Liver (tissue), 9 donors: ENCODE data around the gene HCN2. TPM values are rescaled to one million over a fixed set of nuclear protein-coding genes. Genes with fewer than 3 reads are reported as not detected.

Experiments
- DNase-seq: peaks from one replicate; pipeline ENCODE4 v3.0.0-alpha.2; 2017; ENCODE audit warnings: low spot score
- H3K27ac ChIP-seq, 2 donors: one replicate each; pipeline ENCODE4 v1.7.0; 2013; ENCODE audit warnings: inconsistent platforms in 2 of 2, low read length in 2 of 2, control low read depth in 1 of 2, low read depth in 1 of 2, mild to moderate bottlenecking in 1 of 2
- H3K27me3 ChIP-seq, 4 donors: one replicate each; pipeline versions ENCODE4 v1.6.1 to v1.7.0; 2013; ENCODE audit warnings: low read length in 3 of 4, inconsistent platforms in 1 of 4, mild to moderate bottlenecking in 1 of 4, moderate library complexity in 1 of 4; ENCODE audit not compliant: control insufficient read depth in 4 of 4, insufficient read depth in 4 of 4
- H3K36me3 ChIP-seq, 4 donors: one replicate each; pipeline versions ENCODE4 v1.6.1 to v1.7.0; 2013; ENCODE audit warnings: low read length in 3 of 4, mild to moderate bottlenecking in 3 of 4, low read depth in 1 of 4, moderate library complexity in 1 of 4; ENCODE audit not compliant: control insufficient read depth in 4 of 4, insufficient read depth in 3 of 4
- H3K4me1 ChIP-seq, 4 donors: one replicate each; pipeline versions ENCODE4 v1.6.1 to v1.7.0; 2013; ENCODE audit warnings: low read length in 3 of 4, mild to moderate bottlenecking in 3 of 4, moderate library complexity in 1 of 4; ENCODE audit not compliant: control insufficient read depth in 4 of 4, insufficient read depth in 4 of 4
- H3K4me3 ChIP-seq, 3 donors: one replicate each; pipeline versions ENCODE4 v1.6.1 to v1.7.0; 2013; ENCODE audit warnings: low read length in 3 of 3, control low read depth in 1 of 3, low read depth in 1 of 3, mild to moderate bottlenecking in 1 of 3
- H3K9ac ChIP-seq, 2 donors: one replicate each; pipeline ENCODE4 v1.7.0; 2013; ENCODE audit warnings: low read length in 2 of 2, mild to moderate bottlenecking in 2 of 2, moderate library complexity in 2 of 2, control low read depth in 1 of 2, low read depth in 1 of 2
- H3K9me3 ChIP-seq, 4 donors: one replicate each; pipeline versions ENCODE4 v1.6.1 to v1.7.0; 2013; ENCODE audit warnings: low read length in 3 of 4; ENCODE audit not compliant: control insufficient read depth in 4 of 4
- ATF3 ChIP-seq: IDR thresholded peaks from 2 replicates; pipeline ENCODE4 v1.6.1; 2016; ENCODE audit warnings: antibody characterized with exemption
- EGR1 ChIP-seq, 2 donors: IDR thresholded peaks; 2 replicates each; pipeline ENCODE4 v1.6.1; 2016 to 2018; ENCODE audit warnings: antibody characterized with exemption in 2 of 2, low read depth in 2 of 2
- FOXA1 ChIP-seq: IDR thresholded peaks from 2 replicates; pipeline ENCODE4 v1.6.1; 2016; ENCODE audit warnings: antibody characterized with exemption
- FOXA2 ChIP-seq: IDR thresholded peaks from 2 replicates; pipeline ENCODE4 v1.6.1; 2016; ENCODE audit warnings: antibody characterized with exemption
- GABPA ChIP-seq, 2 donors: IDR thresholded peaks in 1 of 2; conservative IDR thresholded peaks in 1 of 2; 2 replicates each; pipeline ENCODE4 v1.6.1; 2016; ENCODE audit warnings: antibody characterized with exemption in 2 of 2, mild to moderate bottlenecking in 1 of 2, moderate library complexity in 1 of 2
- HNF4A ChIP-seq, 2 donors: conservative IDR thresholded peaks; 2 replicates each; pipeline ENCODE4 v1.6.1; 2016; ENCODE audit warnings: antibody characterized with exemption in 2 of 2, mild to moderate bottlenecking in 2 of 2
- HNF4G ChIP-seq: IDR thresholded peaks from 2 replicates; pipeline ENCODE4 v1.6.1; 2016; ENCODE audit warnings: antibody characterized with exemption
- JUND ChIP-seq, 2 donors: IDR thresholded peaks; 2 replicates each; pipeline ENCODE4 v1.6.1; 2016; ENCODE audit warnings: antibody characterized with exemption in 2 of 2
- MAX ChIP-seq: IDR thresholded peaks from 2 replicates; pipeline ENCODE4 v1.6.1; 2016; ENCODE audit warnings: antibody characterized with exemption
- NR2F2 ChIP-seq: IDR thresholded peaks from 2 replicates; pipeline ENCODE4 v1.6.1; 2016; ENCODE audit warnings: antibody characterized with exemption
- RAD21 ChIP-seq, 2 donors: IDR thresholded peaks; 2 replicates each; pipeline ENCODE4 v1.6.1; 2016; ENCODE audit warnings: antibody characterized with exemption in 2 of 2, mild to moderate bottlenecking in 2 of 2
- RXRA ChIP-seq, 2 donors: IDR thresholded peaks; 2 replicates each; pipeline ENCODE4 v1.6.1; 2017 to 2018; ENCODE audit warnings: antibody characterized with exemption in 2 of 2, mild to moderate bottlenecking in 1 of 2
- SP1 ChIP-seq: IDR thresholded peaks from 2 replicates; pipeline ENCODE4 v1.6.1; 2018; ENCODE audit warnings: antibody characterized with exemption, mild to moderate bottlenecking
- TAF1 ChIP-seq: conservative IDR thresholded peaks from 2 replicates; pipeline ENCODE4 v1.6.1; 2016; ENCODE audit warnings: antibody characterized with exemption, mild to moderate bottlenecking
- YY1 ChIP-seq: IDR thresholded peaks from 2 replicates; pipeline ENCODE4 v1.6.1; 2016; ENCODE audit warnings: antibody characterized with exemption, mild to moderate bottlenecking
- ZBTB33 ChIP-seq: IDR thresholded peaks from 2 replicates; pipeline ENCODE4 v1.6.1; 2016; ENCODE audit warnings: antibody characterized with exemption
- WGBS: extraction: QIAGEN DNeasy Blood & Tissue Kit; methylation state at CpG from one replicate; pipeline ENCODE4 v1.1.7; 2013; 5-methylcytosine and 5-hydroxymethylcytosine counted together
- polyA plus RNA-seq, 2 donors: library from polyadenylated mRNA; stranded (reverse) in 1 of 2; unstranded in 1 of 2; fragments of 200-250 nt in 1 of 2; fragments of >200 nt in 1 of 2; fragmentation: Nextera tagmentation in 1 of 2; extraction: Ambion mirVana in 1 of 2; gene quantifications; one replicate each; pipeline versions ENCODE4 v1.2.1 to v1.2.3, GENCODE V29; 2013 to 2015
- total RNA-seq, 2 donors: library from RNA; depleted of rRNA; stranded (reverse); fragments of >200 nt; gene quantifications; one replicate each; pipeline ENCODE4 v1.2.3, GENCODE V29; 2014
- donor health status: healthy.
- donor health status: healthy.
- donor health status: healthy.
- donor health status: healthy.
- donor health status: healthy.

Gene HCN2
- total and polyA plus RNA-seq, 4 donors = 0.05 to 0.17 (median 0.13) TPM; not detected in 1

GRCh38 chr19:616747-617526 is 27.3 kb downstream of the HCN2 start:
- Histone ChIP-seq H3K36me3 (peaks cover 5 to 32% (median 19%) of the 10 kb centered on the region in 4 donors), H3K27ac (no peak overlapping the region), H3K4me3 (no peak overlapping the region), H3K4me1 (peaks cover 0 to 4% (median 2%) of the 10 kb centered on the region in 4 donors), H3K9ac (no peak overlapping the region), H3K9me3 (no peaks in the 10 kb centered on the region), H3K27me3 (no peaks in the 10 kb centered on the region)
- no peak for DNase-seq
- 91% methylated on average over 58 of the region's 58 CpGs for WGBS
- no peak for TF ChIP-seq ZBTB33

GRCh38 chr19:617551-618246 is 28.0 kb downstream of the HCN2 start:
- WGBS = 94% methylated on average over 29 of the region's 29 CpGs
- no peak overlapping the region for H3K4me3 ChIP-seq
- no peak for DNase-seq
- H3K9ac ChIP-seq = no peak overlapping the region
- no peaks in the 10 kb centered on the region for H3K27me3 ChIP-seq
- H3K9me3 ChIP-seq = no peaks in the 10 kb centered on the region
- peaks cover 5 to 39% (median 22%) of the 10 kb centered on the region in 4 donors for H3K36me3 ChIP-seq
- H3K4me1 ChIP-seq = peaks cover 0 to 4% (median 2%) of the 10 kb centered on the region in 4 donors
- H3K27ac ChIP-seq = no peak overlapping the region
- no peak for TF ChIP-seq ZBTB33
- no peak for TF ChIP-seq RXRA (IDR thresholded peaks at IDR 0.05)
- no peak for TF ChIP-seq HNF4A (conservative IDR thresholded peaks at IDR 0.05)
- TF ChIP-seq MAX = no peak
- no peak for TF ChIP-seq YY1
- no peak for TF ChIP-seq HNF4G
- TF ChIP-seq ATF3 = no peak
- no peak for TF ChIP-seq NR2F2
- TF ChIP-seq GABPA (IDR thresholded peaks at IDR 0.05 in 1 of 2, conservative IDR thresholded peaks at IDR 0.05 in 1 of 2) = no peak
- TF ChIP-seq TAF1 = no peak
- no peak for TF ChIP-seq FOXA2
- no peak for TF ChIP-seq EGR1 (IDR thresholded peaks at IDR 0.05; ENCODE audit: low read depth in 2 of 2)
- TF ChIP-seq JUND (IDR thresholded peaks at IDR 0.05) = no peak
- no peak for TF ChIP-seq FOXA1
- no peak for TF ChIP-seq RAD21 (IDR thresholded peaks at IDR 0.05)
- no peak for TF ChIP-seq SP1
